GM18951 (cell line): ENCODE results near the gene PTPRT.

Source experiments
- POLR2A ChIP-seq: IDR thresholded peaks from 4 replicates; pipeline ENCODE4 v1.6.1; 2011; ENCODE audit warnings: mild to moderate bottlenecking; ENCODE audit not compliant: insufficient read length, insufficient read depth; ENCODE audit errors: extremely low read depth
- in situ Hi-C: fragments of 300-500 bp; cut with MboI; formaldehyde crosslinking; loops from one replicate; pipeline ENCODE4 v1.12.0; 2022; ENCODE audit warnings: low sequenced_read_pairs, mixed read lengths, inconsistent platforms; ENCODE audit not compliant: unreplicated experiment

PTPRT gene

GRCh38 chr20:42164121-42164890 is 1025.4 kb downstream of the PTPRT start:
- in situ Hi-C loops: no loop called here
- TF ChIP-seq POLR2A: no peak

GRCh38 chr20:42161228-42161829 is 1028.4 kb downstream of the PTPRT start:
- no peak for TF ChIP-seq POLR2A
- in situ Hi-C loops: no loop called here

DNA sequence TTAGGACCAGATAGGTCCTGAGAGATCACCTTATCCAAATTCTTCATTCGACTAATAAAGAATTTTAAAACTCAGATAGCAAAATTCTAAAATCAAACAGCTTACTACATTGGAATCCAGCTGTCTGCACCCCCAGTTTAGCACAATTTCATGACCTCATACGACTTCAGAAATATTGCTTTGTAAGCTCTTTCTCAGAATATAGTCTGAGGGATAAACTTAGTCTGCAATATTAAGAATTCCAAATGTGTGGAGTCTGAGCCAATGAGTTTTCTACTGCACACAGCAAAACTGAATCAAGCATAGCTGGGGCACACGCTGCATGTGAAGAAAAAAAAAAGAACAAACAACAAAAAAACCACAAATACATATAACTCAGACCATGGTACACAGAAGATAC is 1029.9 kb downstream of the PTPRT start:
- in situ Hi-C loops: no loop called here
- no peak for TF ChIP-seq POLR2A

DNA sequence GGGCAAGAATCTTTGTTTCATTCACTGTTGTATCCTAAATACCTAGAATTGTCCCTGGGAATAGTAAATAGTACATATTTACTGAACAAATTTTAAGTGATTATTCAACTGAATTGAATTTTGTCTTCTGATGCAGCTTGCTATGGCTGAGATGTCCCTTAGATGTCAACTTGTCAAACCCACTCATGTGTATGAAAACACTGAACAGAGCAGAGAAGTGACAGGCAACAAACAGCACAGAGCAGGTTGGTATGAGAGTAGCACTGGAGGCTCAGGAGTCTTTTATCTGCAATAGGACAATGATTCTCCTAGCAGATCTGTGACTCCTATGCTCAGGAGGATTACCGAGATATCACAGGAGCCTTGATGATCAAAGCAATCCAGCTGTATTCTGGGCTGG is 1031.4 kb downstream of the PTPRT start:
- in situ Hi-C loops: no loop called here
- TF ChIP-seq POLR2A: no peak

DNA sequence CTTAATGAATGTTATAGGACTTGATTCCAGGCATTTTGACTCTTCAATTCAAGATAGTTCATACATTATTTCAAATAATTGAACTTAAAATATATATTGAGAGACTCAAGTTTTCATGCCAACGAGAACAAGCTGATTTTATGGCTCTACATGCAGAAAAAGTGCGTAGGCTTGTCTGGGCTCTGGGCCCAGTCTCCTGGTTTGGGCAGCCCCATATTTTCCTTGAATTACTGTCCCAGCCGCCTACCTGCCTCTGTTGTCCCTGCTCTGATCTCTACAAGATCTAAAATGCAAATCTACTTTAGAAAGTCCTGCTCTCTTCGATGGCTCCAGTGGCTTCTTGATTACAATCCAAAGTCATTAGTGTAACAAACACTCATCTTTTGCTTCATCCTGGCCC is 1034.1 kb downstream of the PTPRT start:
- TF ChIP-seq POLR2A: no peak
- in situ Hi-C loops: no loop called here

GRCh38 chr20:42152575-42152974 is 1037.1 kb downstream of the PTPRT start:
- no peak for TF ChIP-seq POLR2A
- in situ Hi-C loops: no loop called here

GRCh38 chr20:42150230-42150629 is 1039.5 kb downstream of the PTPRT start:
- in situ Hi-C loops: no loop called here
- no peak for TF ChIP-seq POLR2A

- no peak for TF ChIP-seq POLR2A
- in situ Hi-C loops: no loop called here
These were observed 1051.0 kb downstream of the PTPRT start for GRCh38 chr20:42138729-42139128.

- in situ Hi-C loops: no loop called here
- no peak for TF ChIP-seq POLR2A
These were observed 1055.2 kb downstream of the PTPRT start for GRCh38 chr20:42134265-42135098.

DNA sequence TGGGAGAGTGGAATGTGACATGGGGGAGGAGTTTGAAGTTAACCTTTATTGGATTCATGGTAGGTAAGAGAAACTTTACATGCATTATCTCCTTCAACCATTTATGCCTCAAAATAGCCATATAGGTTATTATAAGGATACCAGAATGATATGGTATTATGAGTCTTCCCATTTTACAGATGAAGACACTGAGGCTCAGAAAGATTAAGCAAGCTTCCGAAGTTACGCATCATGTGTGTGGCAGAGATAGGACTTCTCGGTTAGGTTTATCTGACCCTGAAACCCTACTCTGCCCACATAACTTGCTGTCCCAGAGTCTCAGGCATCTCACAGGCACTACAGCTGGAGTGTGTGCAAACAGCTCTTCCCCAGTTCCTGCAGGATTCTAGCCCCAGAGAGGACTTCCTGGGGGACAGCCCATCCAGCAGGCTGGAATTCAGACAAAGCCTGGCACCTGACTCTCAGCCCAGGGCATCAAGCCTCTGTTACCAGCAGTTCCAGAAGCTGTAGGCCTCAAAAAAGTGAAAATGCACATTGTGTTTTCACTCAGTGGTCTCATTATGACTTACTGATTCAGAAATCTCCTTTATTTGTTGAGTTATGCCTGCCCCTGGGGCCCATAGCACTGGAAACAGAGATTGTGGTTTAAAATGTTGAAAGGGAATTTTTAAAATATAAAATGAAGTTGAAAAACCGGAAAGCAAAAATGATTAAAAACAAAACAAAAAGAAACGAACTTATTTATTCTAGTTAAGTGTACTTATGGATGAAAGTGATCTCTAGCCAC is 1058.7 kb downstream of the PTPRT start:
- no peak for TF ChIP-seq POLR2A
- in situ Hi-C loops: no loop called here

GRCh38 chr20:42125426-42125825 is 1064.3 kb downstream of the PTPRT start:
- no peak for TF ChIP-seq POLR2A
- in situ Hi-C loops: no loop called here

GRCh38 chr20:42123981-42124473 is 1065.7 kb downstream of the PTPRT start:
- in situ Hi-C loops: no loop called here
- no peak for TF ChIP-seq POLR2A

DNA sequence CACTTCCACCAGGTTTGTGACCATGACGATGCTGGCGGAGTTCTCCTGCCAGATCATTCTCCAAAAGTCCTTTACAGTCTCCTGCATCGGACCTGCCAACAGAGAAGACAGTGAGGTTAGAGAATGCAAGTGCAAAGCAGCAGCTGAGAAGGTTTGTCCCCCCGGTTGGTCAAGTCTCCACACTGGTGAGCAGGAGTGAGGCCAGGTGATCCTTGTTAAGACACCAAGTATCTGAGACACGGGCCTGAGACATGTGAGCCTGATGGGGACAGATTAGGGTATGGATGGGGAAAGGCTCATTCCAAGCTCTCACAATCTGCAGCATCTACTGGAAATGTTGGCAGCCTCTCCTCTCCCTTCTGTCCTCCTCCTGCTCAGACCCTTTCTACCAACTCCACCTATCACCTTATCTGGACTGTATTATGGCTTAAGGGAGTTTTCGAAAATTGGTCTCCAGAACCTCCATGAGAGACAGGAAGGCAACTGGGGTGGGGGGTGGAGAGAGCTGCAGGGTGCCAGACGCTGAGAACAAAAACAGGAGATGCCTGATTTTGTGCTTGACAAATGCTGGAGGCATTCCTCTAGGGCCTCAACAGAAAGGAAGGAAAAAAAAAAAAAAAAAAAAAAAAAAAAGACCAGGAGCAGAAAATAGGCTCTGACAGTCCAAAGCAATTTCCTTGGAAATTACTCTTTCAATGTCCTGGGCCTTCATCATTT is 1071.1 kb downstream of the PTPRT start:
- TF ChIP-seq POLR2A: no peak
- in situ Hi-C loops: no loop called here

- in situ Hi-C loops: no loop called here
These were observed 1071.7 kb downstream of the PTPRT start for GRCh38 chr20:42118001-42118400.

More at GRCh38 chr20:42118001-42118400, 1071.7 kb downstream of the PTPRT start:
- TF ChIP-seq POLR2A: no peak
